ENCODE results near the gene BRAF.
"Not testable (repeated sequence)": the region's sequence is repeated elsewhere in the genome, so short reads cannot be mapped to it uniquely, and the experiment has no call there.

BRAF gene

GRCh38 chr7:140678816-140679130, 246.0 kb downstream of the BRAF start:
- DNase-seq (ENCODE audit: low read depth) = no peak

DNA sequence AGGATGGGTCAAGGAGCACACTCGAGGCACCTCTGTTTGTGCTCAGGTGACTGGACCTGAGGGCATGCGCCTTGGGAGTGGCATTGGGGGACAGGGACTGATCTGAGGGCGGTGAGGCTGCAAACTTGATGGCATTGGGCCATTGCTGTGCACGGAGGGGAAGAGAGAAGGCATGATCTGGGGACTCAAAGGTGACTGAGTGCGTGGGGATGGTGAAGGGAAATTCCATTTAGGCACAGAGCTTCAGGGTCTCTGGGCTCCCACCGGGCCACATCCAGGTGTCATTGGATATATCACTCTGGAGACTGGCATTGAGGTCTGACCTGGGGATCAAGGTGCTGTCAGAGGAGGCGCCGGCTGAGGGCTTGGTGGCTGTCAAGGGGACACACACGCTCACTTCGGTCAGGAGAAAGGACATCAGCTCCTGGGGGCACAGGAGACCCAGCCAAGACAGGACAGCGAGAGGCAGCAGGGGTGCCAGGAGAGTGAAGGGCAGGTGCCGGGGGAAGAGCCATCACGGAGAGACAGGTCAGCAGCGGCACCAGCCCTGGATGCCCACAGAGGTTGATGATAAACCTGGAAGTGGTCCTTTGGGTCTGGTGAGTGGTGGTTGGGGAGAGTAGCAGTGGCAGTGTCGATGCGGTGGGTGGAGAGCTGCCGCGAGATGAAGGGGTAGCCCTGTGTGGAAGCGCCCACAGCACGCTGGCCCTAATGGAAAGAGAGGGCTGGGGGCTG, 246.5 kb downstream of the BRAF start:
- DNase-seq (ENCODE audit: low read depth) = no peak

DNA sequence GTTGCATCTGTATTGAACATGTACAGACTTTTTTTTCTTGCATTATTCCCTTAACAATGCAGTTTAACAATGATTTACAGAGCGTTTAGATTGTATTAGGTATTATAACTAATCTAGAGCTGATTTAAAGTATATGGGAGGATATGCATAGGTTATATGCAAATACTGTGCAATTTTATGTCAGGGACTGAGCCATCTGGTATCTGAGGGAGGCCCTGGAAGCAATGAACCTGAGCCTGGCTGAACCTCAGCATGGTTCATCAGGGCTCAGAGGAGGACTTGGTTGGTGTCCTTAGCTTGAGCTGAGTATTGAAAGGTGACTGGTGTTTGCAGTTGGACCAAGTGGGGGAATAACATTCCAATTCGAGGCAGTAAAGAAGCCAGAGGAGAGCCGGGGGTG, 247.2 kb downstream of the BRAF start:
- DNase-seq (ENCODE audit: low read depth) = no peak

- DNase-seq (ENCODE audit: low read depth) = not testable (repeated sequence)
These were observed 247.8 kb downstream of the BRAF start for GRCh38 chr7:140676956-140677355.

- DNase-seq (ENCODE audit: low read depth) = no peak
These were observed 248.4 kb downstream of the BRAF start for GRCh38 chr7:140676306-140676705.

DNA sequence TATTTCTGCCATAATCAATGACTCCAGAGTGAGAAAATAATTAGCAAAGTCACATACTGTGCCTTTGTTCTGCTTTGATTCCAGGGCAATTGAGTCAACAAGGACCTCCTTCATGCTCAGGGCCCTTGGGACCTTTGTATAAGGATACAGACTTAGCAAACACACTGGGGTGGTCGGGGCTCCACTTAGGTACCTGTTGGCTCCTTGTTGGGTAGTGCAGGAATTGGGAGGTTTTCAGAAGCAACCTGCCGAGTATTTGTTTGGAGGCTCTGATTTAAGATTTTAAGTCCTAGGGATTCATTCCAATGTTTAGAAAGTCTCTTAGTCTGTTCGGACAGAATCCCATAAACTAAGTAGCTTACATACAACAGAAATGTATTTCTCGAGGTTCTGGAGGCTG, 249.0 kb downstream of the BRAF start:
- no peak for DNase-seq (ENCODE audit: low read depth)

- DNase-seq (ENCODE audit: low read depth) = no peak
These were observed 249.6 kb downstream of the BRAF start for GRCh38 chr7:140674899-140675701.

- no peak for DNase-seq (ENCODE audit: low read depth)
These were observed 250.4 kb downstream of the BRAF start for GRCh38 chr7:140674356-140674800.

DNA sequence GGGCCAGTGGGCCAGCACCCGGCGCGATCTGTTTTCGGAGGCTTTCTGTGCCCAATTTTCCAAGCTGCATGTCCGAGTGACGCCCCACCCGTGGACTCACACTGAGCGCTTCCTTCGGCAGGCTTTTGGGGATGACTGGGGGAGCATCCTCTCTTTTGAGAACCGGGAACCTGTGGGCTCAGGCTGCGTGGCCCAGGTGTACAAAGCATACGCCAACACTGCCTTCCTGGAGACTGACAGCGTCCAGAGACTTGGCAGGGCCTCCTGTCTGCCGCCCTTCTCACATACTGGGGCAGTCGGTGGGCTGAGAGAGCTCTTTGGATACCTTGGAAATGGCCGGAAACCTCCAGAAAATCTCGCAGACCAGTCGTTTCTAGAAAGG, 251.0 kb downstream of the BRAF start:
- DNase-seq (ENCODE audit: low read depth) = no peak

GRCh38 chr7:140673063-140673773, 251.5 kb downstream of the BRAF start:
- DNase-seq (ENCODE audit: low read depth) = peak; percentile 26

DNA sequence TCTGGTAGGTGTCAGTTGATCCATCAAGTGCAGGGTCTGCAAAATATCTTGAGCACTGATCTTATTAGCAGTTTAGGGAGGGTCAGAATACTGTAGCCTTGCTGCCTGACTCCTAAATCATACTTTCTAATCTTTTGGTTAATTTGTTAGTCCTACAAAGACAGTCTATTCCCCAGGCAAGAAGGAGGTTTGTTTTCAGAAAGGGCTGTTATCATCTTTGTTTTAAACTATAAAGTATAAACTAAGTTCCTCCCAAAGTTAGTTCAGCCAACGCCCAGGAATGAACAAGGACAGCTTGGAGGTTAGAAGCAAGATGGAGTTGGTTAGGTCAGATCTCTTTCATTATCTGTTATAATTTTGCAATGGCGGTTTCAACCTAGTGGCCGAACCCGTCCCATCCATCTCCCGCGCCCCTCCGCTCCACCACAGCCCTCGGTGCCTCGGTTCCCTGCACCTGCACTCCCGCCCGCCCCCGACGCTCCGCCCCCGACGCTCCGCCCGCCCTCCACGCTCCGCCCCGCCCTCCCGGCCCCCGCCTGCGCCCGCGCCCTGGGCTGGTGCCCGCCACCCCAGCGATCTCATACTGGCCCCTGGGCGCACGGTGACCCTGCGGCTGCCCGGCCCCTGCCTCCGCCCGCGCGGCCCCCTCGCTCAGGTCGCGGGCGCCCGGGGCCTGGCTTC, 252.2 kb downstream of the BRAF start, which contains the start of gene ADCK2:
Gene ADCK2, plus strand, starts transcription at position 564 of the 681 bp plus-strand sequence. CDS start 386 bp downstream, outside the sequence.
- peak; percentile 21 for DNase-seq (ENCODE audit: low read depth)

DNA sequence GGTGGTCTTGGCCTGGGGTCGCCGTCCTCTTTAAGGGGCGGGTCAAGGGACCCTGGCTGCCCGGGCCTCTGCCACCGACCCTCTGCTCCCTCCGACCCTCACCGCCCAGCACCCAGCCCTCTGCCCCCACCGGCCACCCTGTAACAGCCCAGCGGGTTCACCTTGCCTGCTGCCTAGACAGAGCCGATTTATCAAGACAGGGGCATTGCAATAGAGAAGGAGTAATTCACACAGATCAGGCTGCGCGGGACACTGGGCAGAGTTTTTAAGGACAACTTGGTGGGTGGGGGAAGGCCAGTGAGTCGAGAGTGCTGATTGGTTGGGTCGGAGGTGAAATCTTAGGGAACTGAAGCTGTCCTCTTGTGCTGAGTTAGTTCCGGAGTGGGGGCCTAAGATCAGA, 252.8 kb downstream of the BRAF start:
- DNase-seq (ENCODE audit: low read depth) = no peak

- no peak for DNase-seq (ENCODE audit: low read depth)
These were observed 254.3 kb downstream of the BRAF start for GRCh38 chr7:140670343-140670935.

DNA sequence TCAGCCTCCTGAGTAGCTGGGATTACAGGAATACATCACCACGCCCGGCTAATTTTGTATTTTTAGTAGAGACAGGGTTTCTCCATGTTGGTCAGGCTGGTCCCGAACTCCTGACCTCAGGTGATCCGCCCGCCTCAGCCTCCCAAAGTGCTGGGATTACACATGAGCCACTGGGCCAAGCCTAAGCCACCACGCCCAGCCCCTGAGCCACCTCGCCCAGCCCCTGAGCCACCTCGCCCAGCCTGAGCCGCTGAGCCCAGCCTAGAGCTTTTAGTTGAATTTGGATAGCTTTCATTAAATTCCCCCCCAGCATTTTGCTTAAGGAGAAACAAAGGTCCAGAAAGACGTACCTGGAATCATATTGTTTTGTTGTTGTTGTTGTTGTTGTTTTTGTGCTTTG, 254.9 kb downstream of the BRAF start:
- DNase-seq (ENCODE audit: low read depth) = not testable (repeated sequence)

- no peak for DNase-seq (ENCODE audit: low read depth)
These were observed 255.4 kb downstream of the BRAF start for GRCh38 chr7:140669352-140669751.

Measured in stimulated activated CD8-positive, alpha-beta memory T cell treated with anti-CD3 and anti-CD28 coated beads, Interleukin-15, amount 100 ng/mL, for 1 hour (primary cell).